Measurements from ENCODE around the gene KRTAP10-6.
"Not testable (repeated sequence)": the region's sequence is repeated elsewhere in the genome, so short reads cannot be mapped to it uniquely, and the experiment has no call there.

KRTAP10-6 gene

DNA sequence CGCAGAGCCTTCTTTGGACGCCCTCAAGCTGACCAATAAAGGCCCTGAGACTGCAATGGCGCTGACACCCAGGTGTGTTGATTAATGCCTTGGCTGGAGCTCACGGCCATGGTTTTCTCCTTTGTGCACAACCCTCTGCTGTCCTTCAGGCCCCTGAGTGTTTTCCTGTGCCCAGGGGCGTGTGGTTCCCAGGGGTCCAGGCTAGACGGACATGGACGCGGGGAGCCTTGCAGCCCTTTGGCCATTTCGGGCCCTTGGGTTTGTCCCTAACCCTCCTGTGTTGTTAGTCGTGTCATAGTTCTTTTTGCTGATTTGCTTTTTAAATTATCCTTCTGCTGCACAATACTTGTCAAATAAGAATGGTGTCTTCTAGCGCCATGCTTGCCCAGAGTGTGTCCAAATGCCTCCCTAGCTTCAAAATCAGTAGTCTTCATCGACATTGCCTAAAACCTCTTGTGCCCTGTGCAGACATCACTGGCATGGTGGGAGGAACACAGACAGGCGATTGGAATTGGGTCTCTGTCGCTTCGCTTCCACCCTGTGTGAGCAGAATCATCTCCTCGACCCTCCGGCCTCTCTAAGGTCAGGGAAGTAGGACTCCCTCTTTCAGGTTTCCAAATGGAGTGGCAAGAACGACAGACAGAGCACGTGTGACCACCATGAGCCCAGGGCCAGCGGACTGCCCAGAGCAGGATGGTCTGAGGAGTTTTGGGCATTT, 16.8 kb downstream of the KRTAP10-6 start:
- no peak for DNase-seq (ENCODE audit: low read depth)
- TF ChIP-seq, protein P1, sequence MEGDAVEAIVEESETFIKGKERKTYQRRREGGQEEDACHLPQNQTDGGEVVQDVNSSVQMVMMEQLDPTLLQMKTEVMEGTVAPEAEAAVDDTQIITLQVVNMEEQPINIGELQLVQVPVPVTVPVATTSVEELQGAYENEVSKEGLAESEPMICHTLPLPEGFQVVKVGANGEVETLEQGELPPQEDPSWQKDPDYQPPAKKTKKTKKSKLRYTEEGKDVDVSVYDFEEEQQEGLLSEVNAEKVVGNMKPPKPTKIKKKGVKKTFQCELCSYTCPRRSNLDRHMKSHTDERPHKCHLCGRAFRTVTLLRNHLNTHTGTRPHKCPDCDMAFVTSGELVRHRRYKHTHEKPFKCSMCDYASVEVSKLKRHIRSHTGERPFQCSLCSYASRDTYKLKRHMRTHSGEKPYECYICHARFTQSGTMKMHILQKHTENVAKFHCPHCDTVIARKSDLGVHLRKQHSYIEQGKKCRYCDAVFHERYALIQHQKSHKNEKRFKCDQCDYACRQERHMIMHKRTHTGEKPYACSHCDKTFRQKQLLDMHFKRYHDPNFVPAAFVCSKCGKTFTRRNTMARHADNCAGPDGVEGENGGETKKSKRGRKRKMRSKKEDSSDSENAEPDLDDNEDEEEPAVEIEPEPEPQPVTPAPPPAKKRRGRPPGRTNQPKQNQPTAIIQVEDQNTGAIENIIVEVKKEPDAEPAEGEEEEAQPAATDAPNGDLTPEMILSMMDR (IDR thresholded peaks at IDR 0.05; ENCODE audit: control insufficient read depth, insufficient read depth, low read depth, low read length, missing control alignments): no peak
- no peak overlapping the region for H3K4me3 ChIP-seq (ENCODE audit: control insufficient read depth, low read depth, low read length)

DNA sequence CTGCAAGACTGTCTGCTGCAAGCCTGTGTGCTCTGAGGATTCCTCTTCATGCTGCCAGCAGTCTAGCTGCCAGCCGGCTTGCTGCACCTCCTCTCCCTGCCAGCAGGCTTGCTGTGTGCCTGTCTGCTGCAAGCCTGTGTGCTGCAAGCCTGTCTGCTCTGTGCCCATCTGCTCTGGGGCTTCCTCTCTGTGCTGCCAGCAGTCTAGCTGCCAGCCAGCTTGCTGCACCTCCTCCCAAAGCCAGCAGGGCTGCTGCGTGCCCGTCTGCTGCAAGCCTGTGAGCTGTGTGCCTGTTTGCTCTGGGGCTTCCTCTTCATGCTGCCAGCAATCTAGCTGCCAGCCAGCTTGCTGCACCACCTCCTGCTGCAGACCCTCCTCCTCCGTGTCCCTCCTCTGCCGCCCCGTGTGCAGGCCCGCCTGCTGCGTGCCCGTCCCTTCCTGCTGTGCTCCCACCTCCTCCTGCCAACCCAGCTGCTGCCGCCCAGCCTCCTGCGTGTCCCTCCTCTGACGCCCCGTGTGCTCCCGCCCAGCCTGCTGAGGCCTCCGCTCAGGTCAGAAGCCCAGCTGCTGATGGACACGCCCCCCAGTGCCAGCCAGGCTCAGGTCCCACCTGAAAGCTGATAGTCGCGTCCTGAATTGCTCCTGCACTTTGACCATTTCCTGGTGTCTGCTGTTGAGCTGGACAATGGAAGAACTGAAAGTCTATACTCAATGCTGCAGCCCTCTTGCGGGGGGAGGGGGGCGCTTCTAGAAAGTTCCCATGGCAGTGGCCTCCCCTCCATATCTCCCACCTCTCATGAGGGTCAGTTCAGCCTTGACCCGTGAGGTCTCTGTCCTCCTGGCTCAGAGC, 17.6 kb downstream of the KRTAP10-6 start:
- no peak for DNase-seq (ENCODE audit: low read depth)
- H3K4me3 ChIP-seq (ENCODE audit: control insufficient read depth, low read depth, low read length): no peak overlapping the region
- TF ChIP-seq, protein P1 (IDR thresholded peaks at IDR 0.05; ENCODE audit: control insufficient read depth, insufficient read depth, low read depth, low read length, missing control alignments): no peak

DNA sequence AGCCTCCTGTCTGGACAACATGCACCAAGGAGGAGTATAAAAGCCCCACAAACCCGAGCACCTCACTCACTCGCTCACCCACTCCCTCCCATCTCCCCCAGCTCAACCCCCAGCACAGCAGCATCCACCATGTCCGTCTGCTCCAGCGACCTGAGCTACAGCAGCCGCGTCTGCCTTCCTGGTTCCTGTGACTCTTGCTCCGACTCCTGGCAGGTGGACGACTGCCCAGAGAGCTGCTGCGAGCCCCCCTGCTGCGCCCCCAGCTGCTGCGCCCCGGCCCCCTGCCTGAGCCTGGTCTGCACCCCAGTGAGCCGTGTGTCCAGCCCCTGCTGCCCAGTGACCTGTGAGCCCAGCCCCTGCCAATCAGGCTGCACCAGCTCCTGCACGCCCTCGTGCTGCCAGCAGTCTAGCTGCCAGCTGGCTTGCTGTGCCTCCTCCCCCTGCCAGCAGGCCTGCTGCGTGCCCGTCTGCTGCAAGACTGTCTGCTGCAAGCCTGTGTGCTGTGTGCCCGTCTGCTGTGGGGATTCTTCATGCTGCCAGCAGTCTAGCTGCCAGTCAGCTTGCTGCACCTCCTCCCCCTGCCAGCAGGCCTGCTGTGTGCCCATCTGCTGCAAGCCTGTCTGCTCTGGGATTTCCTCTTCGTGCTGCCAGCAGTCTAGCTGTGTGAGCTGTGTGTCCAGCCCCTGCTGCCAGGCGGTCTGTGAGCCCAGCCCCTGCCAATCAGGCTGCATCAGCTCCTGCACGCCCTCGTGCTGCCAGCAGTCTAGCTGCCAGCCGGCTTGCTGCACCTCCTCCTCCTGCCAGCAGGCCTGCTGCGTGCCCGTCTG, 18.5 kb downstream of the KRTAP10-6 start, which contains the start of gene KRTAP10-4:
Gene KRTAP10-4, plus strand, starts transcription at position 100 of the 827 bp plus-strand sequence. Its CDS starts 30 bp downstream, at position 130.
- not testable (repeated sequence) for DNase-seq (ENCODE audit: low read depth); H3K4me3 ChIP-seq (ENCODE audit: control insufficient read depth, low read depth, low read length)

- DNase-seq (ENCODE audit: low read depth): no peak
- no peak overlapping the region for H3K4me3 ChIP-seq (ENCODE audit: control insufficient read depth, low read depth, low read length)
- TF ChIP-seq, protein P1 (IDR thresholded peaks at IDR 0.05; ENCODE audit: control insufficient read depth, insufficient read depth, low read depth, low read length, missing control alignments): no peak
Observed at GRCh38 chr21:44572959-44573583, 19.2 kb downstream of the KRTAP10-6 start.

- no peak for DNase-seq (ENCODE audit: low read depth)
- TF ChIP-seq, protein P1 (IDR thresholded peaks at IDR 0.05; ENCODE audit: control insufficient read depth, insufficient read depth, low read depth, low read length, missing control alignments): no peak
- H3K4me3 ChIP-seq (ENCODE audit: control insufficient read depth, low read depth, low read length): no peak overlapping the region
Observed at GRCh38 chr21:44571844-44572782, 20.2 kb downstream of the KRTAP10-6 start.

- TF ChIP-seq, protein P1 (IDR thresholded peaks at IDR 0.05; ENCODE audit: control insufficient read depth, insufficient read depth, low read depth, low read length, missing control alignments): no peak
- DNase-seq (ENCODE audit: low read depth): no peak
- H3K4me3 ChIP-seq (ENCODE audit: control insufficient read depth, low read depth, low read length): no peak overlapping the region
Observed at GRCh38 chr21:44571296-44571695, 21.0 kb downstream of the KRTAP10-6 start.

All from AG09309 (cell line).